HG02763 (cell line): ENCODE measurements around the gene C1orf226.
"Not testable (repeated sequence)": the region's sequence is repeated elsewhere in the genome, so short reads cannot be mapped to it uniquely, and the experiment has no call there.

Source experiments
- ATAC-seq: cut with Tn5 transposase; IDR thresholded peaks from one replicate; pipeline ENCODE4 v1.9.1; 2021; ENCODE audit warnings: mild to moderate bottlenecking, moderate library complexity; ENCODE audit not compliant: unreplicated experiment

The C1orf226 gene

GRCh38 chr1:162404550-162405160 is 23.1 kb downstream of the C1orf226 start:
- ATAC-seq, result no peak

GRCh38 chr1:162405800-162406199 is 24.3 kb downstream of the C1orf226 start:
- no peak for ATAC-seq

GRCh38 chr1:162406811-162407210 is 25.3 kb downstream of the C1orf226 start:
- ATAC-seq, result no peak

- ATAC-seq, result no peak
Observed at GRCh38 chr1:162407539-162407938, 26.0 kb downstream of the C1orf226 start.

GRCh38 chr1:162412002-162412401 is 30.5 kb downstream of the C1orf226 start, which contains the start of gene SH2D1B:
Gene SH2D1B, minus strand, starts transcription at chr1:162412136. Its CDS starts 120 bp downstream, at chr1:162412016.
- ATAC-seq, result no peak

GRCh38 chr1:162416215-162416614 is 34.7 kb downstream of the C1orf226 start:
- ATAC-seq, result no peak

GRCh38 chr1:162416909-162417308 is 35.4 kb downstream of the C1orf226 start:
- no peak for ATAC-seq

- ATAC-seq, result no peak
Observed at GRCh38 chr1:162417650-162418049, 36.1 kb downstream of the C1orf226 start.

- not testable (repeated sequence) for ATAC-seq
Observed at GRCh38 chr1:162418584-162418983, 37.1 kb downstream of the C1orf226 start.

- not testable (repeated sequence) for ATAC-seq
Observed at GRCh38 chr1:162419450-162419931, 38.0 kb downstream of the C1orf226 start.

GRCh38 chr1:162420120-162420519 is 38.6 kb downstream of the C1orf226 start:
- no peak for ATAC-seq

- ATAC-seq, result no peak
Observed at GRCh38 chr1:162421258-162422164, 40.0 kb downstream of the C1orf226 start.

GRCh38 chr1:162422662-162423375 is 41.3 kb downstream of the C1orf226 start:
- no peak for ATAC-seq

GRCh38 chr1:162430583-162430982 is 49.1 kb downstream of the C1orf226 start:
- no peak for ATAC-seq

- not testable (repeated sequence) for ATAC-seq
Observed at GRCh38 chr1:162432977-162433713, 51.6 kb downstream of the C1orf226 start.
